Effector CD8-positive, alpha-beta T cell (primary cell): ENCODE measurements around the gene CDK5R2.

Experiments
- DNase-seq: peaks from one replicate; lab custom pipeline; 2025; lab: John Stamatoyannopoulos, UW

Gene CDK5R2

DNA sequence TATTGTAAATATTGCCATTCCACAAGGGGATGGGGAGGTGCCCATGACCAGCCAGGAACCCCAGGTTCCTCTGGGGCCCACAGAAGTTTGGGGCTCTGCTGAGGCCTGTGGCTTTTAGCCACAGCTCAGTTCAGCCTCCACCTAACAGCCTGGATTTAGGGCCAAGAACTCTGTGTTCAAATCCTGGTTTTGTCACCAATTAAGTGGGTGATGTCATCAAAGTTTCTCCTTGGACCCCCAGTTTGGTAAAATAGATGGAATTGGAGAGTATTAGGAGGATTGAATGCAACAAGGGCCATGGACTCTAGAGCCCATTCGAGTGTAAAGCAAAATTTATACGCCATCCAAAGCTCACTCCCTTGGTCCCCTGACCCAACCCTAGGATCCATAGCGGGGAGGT is 28.7 kb downstream of the CDK5R2 start:
- DNase-seq: no peak

DNA sequence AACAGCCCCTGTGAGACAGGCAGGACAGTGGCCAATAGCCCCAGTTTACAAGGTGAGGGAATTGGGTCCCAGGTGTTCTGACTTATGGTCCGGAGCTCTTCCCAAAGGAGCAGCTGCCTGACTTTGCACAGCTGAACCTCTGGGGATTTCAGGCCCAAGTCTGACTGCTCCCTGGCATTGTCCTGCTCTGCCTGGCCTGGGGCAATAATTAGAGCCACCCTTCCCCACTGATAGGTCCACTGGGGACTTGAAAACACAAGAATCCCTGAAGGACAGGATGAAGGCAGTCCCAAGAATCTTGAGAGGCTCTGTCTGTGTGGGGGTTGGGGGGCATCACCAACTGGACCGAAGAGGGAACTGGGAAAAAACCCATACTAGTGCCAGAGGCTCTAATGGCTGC is 29.2 kb downstream of the CDK5R2 start:
- DNase-seq: no peak

DNA sequence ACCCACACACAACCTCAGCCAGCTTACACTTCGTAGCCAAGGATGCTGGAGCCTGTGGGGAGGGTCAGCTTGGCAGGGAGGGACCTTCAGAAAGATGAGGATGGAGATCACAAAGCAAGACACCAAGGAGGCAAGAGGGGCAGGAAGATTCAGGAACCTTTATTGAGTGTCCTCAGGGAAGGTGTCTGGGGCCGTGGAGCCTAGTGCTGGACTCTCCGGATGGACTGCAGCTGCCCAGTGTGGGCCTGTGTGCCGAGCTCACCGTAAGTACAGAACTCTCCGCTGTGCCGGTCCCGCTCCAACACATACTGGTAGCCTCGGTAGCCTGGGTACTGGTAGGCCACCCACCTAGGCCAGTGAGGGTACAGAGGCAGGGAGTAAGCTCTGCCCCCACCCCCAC is 30.6 kb downstream of the CDK5R2 start:
- DNase-seq: no peak

DNA sequence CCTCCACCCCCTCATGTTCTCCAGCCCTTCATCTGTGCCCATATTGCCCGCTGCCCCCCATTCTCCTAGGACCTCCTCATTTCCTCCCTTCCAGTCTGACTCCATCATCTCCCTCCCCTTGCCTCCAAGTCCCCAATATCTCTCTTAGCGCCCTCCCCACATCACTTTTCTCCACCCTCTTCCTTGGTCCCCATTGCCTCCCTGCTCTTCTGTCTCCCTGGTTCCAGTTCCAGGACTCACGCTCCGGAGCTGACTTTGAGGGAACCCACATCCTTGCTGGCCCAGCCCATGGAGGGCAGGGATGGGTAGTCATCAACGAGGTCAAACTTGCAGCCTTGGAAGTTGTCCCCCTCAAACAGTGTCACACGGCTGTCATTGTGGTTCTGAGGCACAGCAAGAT is 31.1 kb downstream of the CDK5R2 start:
- no peak for DNase-seq

DNA sequence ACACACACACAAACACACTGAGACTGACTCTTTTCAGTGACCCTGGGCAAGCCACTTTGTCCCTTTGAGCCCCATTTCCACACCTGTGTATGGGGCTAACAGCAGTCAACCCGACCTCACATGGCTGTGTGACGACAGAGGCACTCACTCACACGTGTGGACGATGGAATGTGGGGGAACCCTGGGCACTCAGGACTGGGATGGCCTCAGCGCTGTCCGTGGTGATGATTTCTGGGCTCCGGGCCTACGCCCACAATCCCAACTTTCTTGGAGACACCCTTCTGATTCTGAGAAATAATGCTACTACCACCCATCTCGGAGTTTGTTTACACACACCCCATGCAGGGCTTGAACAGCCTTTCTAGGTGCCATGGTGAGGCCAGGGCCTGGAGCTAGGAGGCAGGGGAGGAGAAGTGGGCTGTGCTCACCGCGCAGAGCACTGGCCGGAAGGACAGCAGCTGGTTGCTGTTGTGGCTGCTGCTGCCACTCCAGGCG is 32.3 kb downstream of the CDK5R2 start:
- no peak for DNase-seq

DNA sequence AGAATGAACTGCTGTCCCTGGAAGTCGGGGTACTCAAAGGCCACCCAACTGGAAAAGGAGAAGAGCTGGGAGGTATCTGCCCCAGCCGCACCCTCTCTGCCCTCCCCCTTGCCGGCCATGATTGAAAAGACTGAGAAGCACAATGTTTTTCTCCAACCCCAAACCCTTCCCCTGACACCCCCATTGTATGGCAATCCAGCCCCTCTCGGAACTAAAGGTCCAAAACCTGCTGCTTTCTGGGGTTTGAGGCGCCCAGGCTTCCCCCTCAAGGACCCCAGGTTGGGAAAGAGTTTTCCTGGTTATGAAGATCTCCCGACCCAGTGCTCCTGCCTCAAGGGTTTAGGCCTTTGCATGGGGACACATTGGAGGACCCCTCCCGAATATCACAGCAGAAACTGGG is 32.7 kb downstream of the CDK5R2 start:
- no peak for DNase-seq

DNA sequence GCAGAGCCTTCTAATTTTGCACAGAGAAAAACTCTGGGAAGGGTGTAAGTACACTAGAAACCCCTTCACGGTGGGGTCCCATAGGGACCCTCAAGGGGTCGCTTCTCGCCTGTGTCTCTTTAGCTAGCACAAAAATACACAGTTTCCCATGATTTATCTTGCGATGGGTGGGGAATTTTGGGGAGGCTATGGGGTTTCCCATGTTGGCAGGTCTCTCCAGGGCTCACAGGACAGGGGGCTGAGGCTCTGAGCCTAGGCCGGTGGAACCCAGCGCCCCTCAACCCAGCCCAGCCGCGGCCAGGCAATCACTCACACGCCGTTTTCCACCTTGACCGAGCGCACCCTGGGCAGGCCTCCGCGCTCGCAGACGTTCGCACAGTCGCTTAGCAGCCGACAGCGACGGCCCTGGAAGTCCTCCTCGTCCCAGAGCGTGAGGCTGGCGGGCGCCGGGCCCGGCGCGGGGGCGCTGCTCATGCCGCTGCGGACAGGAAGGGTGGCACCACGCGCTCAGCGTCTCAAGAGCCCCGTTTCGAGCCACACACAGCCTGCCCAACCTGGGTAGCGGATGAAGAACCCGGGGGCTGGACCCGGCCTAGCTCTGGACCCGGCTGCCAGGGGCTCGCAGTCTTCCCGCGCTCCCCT is 33.4 kb downstream of the CDK5R2 start:
- DNase-seq: no peak

DNA sequence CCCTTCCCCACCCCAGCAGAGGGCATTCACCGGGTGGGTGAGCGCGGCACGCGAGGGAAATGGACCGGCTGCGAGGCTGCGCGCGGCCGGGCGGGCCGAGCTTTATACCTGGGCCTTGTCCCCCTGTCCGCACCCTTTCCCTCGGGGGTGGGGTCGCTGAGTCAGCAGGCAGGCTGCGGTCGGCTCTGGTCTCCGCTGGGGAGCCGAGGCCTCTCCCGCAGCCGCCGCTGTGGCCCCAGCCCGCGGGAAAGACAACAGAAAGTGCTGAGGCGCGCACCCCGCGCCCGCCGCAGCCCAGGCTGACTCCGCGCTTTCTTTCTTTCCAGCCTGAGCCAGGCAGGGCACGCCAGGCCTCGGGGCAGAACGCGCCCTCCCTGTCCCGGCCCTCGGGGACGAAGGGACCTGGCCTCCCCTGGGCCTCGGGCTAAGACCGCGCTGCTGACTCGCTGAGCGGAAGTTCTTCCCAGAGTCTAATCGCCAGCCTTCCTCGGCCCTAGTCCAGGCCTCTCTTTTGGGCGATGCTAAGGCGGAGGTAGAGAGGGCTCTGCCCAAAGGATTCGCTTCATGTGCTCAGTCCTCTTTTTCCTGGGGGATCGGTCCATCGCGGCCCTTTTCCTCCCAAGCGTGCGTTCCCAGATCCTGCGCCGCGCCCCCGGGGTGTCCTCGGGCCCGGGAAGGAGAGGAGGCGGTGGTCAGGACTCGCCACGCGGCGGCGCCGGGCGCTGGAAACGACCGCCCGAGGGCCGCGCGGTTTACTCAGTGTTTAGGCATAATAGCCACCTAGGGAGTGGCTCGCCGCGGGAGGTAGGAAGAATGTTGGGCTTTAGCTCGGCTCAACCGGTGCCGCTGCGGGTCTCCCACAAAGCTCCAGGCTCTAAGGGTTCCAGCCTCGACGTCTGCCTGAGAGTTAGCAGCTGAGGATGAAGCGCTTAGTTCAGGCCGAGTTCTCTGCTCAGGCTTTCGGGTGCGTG is 34.2 kb downstream of the CDK5R2 start, which contains the start of gene CRYBA2:
Gene CRYBA2, minus strand, starts transcription at position 78 of the 971 bp plus-strand sequence. CDS start 246 bp downstream, outside the sequence.
- DNase-seq: no peak

DNA sequence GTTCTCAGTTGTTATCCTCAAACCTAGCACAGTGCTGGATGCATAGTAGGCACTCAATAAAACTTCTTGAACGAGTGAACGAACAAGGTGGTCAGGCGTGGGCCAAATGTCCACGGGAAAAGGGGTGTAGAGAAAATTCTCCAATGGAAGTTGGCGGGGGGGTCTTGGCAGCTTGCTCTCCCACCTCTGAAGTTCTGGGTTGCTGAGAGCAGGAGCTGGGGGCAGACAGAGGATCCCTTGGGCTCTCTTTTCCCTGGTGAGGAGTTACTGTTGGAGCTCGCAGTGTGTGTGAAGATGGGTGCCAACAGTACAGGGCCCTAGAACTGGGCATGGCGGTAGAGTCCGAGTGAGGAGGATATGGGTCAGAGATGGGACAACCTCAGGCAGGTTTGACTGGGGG is 36.1 kb downstream of the CDK5R2 start:
- no peak for DNase-seq

DNA sequence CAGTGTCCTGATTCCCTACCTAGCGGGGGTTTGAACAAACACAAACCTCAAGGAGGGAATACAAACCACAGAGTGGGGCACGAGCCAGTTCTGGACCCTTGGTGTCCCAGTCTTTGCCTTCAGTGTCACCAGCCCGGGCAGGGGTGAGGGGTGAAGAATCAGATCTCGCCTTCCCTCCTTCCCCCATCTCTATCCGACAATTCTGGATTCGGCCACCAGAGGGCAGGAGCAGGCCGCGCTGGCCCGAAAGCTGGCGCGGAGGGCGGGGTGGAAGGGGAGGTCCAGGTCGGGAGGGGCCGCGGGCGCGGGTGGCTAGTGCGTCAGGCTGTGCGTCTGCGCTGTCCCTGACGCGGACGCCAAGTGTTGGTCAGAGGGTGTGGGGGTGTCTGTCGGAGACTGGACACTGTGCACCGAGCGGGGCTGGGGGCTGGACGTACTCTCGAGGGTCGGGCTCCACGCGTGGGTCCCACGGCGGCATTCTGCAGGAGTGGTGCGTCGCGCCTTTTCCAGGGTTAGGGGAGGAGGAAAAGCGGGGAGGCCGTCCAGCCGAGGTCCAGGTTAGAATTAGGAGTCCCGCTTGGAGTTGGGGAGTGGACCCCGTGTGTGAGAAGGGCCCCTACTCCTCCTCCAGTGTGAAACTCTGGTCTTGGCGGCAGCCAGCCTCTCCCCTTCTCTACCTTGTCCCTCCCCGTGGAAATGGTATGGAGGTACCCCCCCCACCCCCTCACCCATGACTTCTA is 36.7 kb downstream of the CDK5R2 start:
- DNase-seq: peak; percentile 62

DNA sequence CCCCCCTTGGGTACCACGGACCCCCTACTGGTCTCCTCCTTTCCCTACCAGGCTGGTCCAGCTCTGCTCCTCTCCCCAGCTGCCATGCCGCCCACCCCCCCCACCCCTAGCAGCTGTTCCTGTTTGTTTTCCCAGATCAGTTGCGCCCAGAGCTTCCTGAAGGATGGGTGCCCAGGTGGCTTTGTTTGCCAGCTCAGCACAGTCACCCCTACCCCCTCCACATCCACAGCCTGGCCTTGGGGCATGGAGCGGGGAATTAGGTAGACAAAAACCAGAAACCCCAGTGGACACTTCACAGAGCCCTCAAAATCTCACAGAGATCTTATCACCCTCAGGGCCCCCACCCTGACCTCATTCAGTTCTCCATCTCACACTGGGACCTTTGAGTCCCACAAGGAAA is 37.5 kb downstream of the CDK5R2 start:
- no peak for DNase-seq

DNA sequence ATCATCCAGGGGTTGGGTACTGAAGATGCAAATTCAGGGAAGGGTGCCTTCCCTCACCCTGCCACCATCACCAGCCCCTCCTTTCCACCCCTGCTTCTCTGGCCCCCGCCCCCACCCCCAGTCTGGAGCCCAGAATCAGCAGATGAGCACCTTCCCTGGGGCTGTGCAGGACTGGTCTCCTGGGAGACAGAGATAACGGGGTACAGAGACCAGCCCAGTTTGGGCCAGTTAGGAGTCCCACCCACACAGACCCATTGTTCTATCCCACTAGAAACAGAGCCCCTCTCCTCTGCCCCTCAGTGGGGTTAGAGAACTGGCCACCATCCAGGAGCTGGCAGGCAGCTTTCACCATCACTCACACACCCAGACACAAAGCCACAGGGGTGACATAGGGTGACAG is 38.3 kb downstream of the CDK5R2 start:
- DNase-seq: no peak

DNA sequence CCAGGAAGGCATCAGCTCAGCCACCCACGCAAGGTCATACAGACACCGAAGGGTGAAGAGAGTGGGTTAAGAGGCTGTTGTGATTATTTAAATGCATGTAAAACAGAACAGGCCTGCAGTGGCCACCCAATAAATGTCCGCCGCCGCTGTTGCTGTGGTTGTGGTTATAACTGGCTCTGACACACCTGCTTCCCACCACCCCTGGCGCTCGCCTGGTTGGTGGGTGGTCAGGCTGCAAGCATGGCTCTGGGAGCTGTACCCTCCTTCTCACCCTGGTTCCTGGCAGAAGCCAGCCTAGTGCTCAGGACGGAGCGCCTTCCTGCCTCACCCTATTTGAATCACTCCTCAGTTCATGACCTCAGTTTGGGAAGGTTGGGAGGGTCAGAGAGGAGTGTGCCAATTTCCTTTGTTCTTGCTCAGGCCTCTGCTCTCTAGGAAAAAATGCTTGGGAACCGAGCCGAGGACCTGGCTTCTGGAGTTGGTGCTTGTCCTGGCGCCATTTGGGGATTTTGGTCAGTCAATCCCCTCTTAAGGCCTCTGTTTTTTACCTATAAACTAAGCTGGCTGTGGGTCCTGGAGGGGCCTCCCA is 39.0 kb downstream of the CDK5R2 start:
- DNase-seq: no peak

DNA sequence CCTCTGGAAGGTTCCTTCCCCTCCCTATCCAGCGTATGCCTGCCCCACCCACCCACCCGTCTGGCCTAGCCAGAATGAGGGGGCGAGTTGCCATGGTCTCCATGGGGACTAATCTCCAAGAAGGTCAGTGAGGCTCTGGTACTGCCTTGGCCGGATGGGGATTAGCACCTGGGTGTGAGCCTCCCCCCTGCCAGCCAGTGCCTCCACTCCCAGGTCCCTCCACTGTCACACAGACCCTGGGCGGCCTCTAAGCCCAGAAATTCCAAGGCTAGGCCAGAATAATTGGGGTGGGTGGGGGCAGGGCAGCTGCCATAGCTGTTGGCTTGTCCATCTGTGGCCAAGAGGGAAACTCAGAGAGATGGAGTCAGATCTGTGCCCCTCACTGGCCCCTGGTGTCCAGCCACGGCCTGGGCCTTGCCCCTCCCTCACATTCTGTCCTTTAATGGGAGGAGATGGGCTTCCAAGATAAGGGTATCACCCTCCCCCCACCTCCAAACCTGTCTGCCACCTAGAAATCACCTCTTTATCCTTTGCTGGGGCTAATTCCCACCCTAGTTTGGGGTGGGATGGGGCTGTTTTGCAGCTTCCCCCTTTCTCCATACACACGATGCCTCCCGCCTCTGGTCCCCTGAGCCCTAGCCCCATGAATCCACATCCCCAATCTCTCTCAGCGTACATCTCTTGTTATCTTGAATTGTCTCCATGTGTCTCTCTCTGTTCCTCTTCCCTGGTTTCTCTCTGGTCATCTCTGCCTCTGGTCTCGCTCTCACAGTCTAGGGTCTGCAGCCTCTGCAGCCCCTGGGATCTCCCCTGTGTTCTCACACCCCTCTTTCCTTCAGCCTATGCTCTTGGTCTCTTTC is 39.8 kb downstream of the CDK5R2 start:
- no peak for DNase-seq

DNA sequence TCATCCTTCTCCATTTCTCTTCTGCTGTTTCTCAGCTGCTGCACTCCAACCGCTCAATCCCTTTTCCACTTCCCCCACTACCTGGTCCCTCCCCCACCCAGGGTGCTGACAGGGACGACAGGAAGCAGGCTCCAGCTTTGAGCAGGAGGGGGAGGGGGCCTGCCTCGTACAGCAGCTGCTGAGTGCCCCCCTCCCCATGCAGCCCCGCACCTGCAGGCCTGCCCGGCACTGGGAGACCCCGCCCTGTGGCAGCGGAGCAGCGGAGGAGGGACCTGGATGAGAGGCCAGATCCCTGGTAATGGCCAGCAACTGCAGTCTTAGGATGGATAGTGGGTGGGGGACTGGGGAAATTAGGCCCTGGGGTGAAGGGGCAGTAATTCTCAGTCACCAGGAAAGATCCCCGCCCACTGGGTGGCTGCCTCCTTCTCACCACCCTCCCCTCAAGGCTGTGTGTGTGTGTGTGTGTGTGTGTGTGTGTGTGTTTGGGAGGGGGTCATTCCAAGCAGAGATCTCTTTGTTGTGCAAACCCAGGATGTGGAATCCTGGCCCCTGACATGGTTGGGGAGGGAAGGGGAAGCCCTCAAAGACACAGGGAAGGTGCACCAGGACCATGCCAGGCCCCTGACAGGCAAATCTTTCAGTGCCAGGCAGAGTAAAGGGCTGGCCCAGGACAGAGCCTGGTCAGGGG is 40.6 kb downstream of the CDK5R2 start:
- no peak for DNase-seq

DNA sequence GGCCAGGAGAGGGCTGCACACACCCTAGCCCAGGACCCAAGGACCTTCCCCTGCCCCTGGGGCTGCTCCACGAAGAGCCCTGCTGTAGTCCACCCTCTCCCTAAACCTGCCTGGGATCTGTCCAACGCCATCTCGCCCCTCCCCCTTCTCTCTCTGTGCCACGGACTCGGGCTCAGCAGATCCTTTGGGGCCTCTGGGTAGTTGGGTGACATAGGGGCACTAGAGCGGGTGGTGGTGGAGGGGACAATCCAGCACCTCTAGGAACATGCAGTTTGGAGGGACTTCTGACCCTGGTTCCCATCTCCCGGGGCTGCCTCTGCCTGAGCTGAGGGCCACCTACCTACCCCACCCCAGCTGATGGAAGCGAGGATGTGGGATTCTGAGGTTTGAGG is 41.1 kb downstream of the CDK5R2 start:
- no peak for DNase-seq

DNA sequence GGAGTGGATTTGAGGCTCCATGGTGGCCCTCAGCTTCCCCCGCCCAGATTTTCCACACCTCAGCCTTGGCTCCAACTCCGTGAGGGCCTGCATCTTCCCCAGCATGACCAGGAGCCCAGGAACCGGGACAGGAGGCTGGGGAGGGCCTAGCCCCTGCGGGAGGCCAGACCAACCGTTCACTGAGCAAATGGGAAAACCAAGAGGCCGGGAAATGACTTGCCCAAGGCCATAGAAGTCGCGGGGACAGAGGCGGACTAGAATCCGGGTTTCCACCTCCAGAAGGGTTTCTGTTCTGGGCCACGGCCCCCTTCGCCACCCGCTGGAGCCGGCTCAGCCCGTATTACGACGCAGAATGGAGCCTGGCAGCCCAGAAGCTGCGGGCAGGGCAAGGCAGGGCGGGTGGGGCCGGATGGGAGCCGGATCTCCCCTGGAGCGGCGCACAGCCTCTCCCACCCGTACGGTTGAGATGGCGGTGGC is 41.7 kb downstream of the CDK5R2 start:
- DNase-seq: no peak

DNA sequence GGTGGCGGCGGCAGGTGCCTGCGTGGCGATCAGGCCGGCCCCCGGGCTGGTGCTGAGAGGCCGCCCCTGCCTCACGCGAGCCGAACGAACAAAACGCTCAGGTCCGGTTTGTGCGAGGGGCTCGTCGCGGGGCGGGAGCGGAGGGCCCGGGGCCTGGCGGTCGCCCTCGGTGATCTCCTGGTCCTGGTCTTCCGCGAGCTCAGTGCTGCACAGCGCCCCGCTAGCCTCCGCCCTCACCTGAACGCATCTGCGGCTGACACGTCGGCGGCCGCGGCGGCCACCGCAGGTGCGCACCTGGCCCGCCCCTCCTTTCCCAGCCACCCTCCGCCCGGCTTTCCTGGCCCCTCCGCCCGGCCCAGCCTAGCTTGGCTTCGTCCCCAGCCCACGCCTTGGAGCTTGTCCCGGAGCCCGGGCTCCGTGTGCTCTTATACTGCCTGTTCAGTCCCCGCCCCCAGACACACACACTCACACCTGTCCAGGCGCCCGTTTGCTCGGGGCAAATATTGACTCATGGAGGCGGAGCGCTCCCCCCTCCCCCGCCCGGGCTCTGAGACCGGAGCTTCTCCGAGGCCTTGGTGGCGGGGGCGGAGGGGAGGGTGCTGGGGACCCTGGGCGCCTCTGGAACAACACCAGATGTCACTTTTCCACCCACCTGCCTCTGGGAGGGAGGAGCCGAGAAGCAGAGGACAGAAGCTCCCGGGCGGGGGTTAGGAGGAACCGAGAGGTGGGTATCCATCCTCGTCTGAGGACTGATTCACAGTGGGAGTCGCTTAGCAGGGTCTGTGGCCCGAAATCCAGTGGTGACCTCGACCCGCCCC is 42.3 kb downstream of the CDK5R2 start:
- no peak for DNase-seq
